ENCODE results near the gene C5orf15. TPM values are rescaled to one million over a fixed set of nuclear protein-coding genes. Genes with fewer than 3 reads are reported as not detected.

C5orf15 gene
- total RNA-seq = 27.6 TPM

- peak; percentile 96 for DNase-seq (ENCODE audit: low spot score)
- intact Hi-C loops (cut with DNase I) = no loop called here
- peak; percentile 99 for ATAC-seq
Observed at GRCh38 chr5:133968204-133968980, at the start of gene C5orf15. TSS of gene C5orf15 (minus strand) at chr5:133968625. CDS start at chr5:133968584, 41 bp downstream.

- intact Hi-C loops (cut with DNase I) = no loop called here
- DNase-seq (ENCODE audit: low spot score) (no peak), ATAC-seq (no peak)
Observed at GRCh38 chr5:134008266-134008749, 39.9 kb upstream of the C5orf15 start.

- DNase-seq (ENCODE audit: low spot score) (no peak), ATAC-seq (no peak)
- intact Hi-C loops (cut with DNase I) = no loop called here
Observed at GRCh38 chr5:134007581-134008265, 39.3 kb upstream of the C5orf15 start.

- intact Hi-C loops (cut with DNase I) = no loop called here
- ATAC-seq (no peak), DNase-seq (ENCODE audit: low spot score) (peak; percentile 64)
Observed at GRCh38 chr5:134006115-134006514, 37.7 kb upstream of the C5orf15 start.

- DNase-seq (ENCODE audit: low spot score) (peak; percentile 72), ATAC-seq (peak; percentile 61)
- intact Hi-C loops (cut with DNase I) = no loop called here
Observed at GRCh38 chr5:134005417-134006061, 37.1 kb upstream of the C5orf15 start.

GRCh38 chr5:134004626-134005416 is 36.4 kb upstream of the C5orf15 start, which contains the start of gene VDAC1:
TSS of gene VDAC1 (minus strand) at chr5:134004975. CDS start at chr5:133993012, 11,963 bp downstream.
- intact Hi-C loops (cut with DNase I) = no loop called here
- ATAC-seq = peak; percentile 84
- peak; percentile 89 for DNase-seq (ENCODE audit: low spot score)

GRCh38 chr5:134003817-134004625 is 35.6 kb upstream of the C5orf15 start:
- intact Hi-C loops (cut with DNase I) = no loop called here
- ATAC-seq (peak; percentile 48), DNase-seq (ENCODE audit: low spot score) (peak; percentile 79)

- DNase-seq (ENCODE audit: low spot score) = no peak
Observed at GRCh38 chr5:134003064-134003816, 34.8 kb upstream of the C5orf15 start.

GRCh38 chr5:134001938-134002731 is 33.7 kb upstream of the C5orf15 start:
- intact Hi-C loops (cut with DNase I) = no loop called here
- DNase-seq (ENCODE audit: low spot score) = no peak

More at GRCh38 chr5:134003064-134003816, 34.8 kb upstream of the C5orf15 start:
- ATAC-seq = no peak
- intact Hi-C loops (cut with DNase I) = no loop called here

GRCh38 chr5:134000696-134001453 is 32.5 kb upstream of the C5orf15 start:
- intact Hi-C loops (cut with DNase I) = no loop called here
- DNase-seq (ENCODE audit: low spot score) (no peak), ATAC-seq (no peak)

More at GRCh38 chr5:134001938-134002731, 33.7 kb upstream of the C5orf15 start:
- ATAC-seq = no peak

- intact Hi-C loops (cut with DNase I) = no loop called here
- DNase-seq (ENCODE audit: low spot score) = no peak
- no peak for ATAC-seq
Observed at GRCh38 chr5:134000091-134000511, 31.7 kb upstream of the C5orf15 start.

GRCh38 chr5:133998807-133999206 is 30.4 kb upstream of the C5orf15 start:
- ATAC-seq (no peak), DNase-seq (ENCODE audit: low spot score) (no peak)
- intact Hi-C loops (cut with DNase I) = no loop called here

GRCh38 chr5:133998042-133998441 is 29.6 kb upstream of the C5orf15 start:
- ATAC-seq = no peak
- intact Hi-C loops (cut with DNase I) = no loop called here
- no peak for DNase-seq (ENCODE audit: low spot score)

- ATAC-seq = no peak
- DNase-seq (ENCODE audit: low spot score) = no peak
- intact Hi-C loops (cut with DNase I) = no loop called here
Observed at GRCh38 chr5:133996683-133997252, 28.3 kb upstream of the C5orf15 start.

GRCh38 chr5:133995883-133996563 is 27.6 kb upstream of the C5orf15 start:
- ATAC-seq (peak; percentile 34), DNase-seq (ENCODE audit: low spot score) (no peak)
- intact Hi-C loops (cut with DNase I) = no loop called here
